ENCODE measurements around the gene HDX.

The HDX gene

DNA sequence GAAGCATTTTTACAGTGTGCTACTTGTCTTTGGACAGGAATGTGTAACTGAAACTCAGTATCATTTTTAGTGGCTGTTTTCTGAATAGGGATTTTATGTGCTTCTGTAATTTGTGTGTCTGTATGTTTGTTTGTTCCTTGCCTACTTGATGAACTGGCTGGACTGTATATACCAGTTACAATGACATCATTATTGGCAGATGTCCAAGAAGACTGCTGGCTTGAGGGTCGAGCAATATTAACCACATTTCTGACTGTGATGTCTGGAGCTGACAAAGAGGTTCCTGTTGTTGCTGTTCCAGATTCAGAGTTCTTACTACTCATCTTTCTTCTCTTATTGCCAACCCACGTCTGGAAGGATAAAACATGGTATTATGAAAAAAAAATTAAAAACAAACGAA, 33.0 kb downstream of the HDX start:
- H3K9me3 ChIP-seq (ENCODE audit: control insufficient read depth, low read length), result no peaks in the 10 kb centered on the region
- no peak for DNase-seq

DNA sequence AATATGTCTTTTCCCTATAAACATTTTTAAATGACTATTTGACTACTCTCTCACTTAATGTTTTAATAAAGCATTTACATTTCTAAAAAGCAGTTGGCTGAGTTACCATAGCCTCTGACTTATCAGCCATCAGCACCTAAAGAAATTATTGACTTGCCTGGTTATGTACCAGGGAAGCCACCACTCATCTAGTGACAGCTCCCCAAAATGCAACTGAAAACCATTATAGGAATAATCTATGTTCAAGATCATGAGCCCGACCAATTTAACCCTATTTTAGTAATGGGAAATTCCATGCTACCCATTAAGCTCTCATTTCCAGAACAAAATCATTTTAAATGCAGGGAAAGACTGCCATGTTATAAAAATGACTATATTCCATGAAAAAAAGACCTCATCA, 34.4 kb downstream of the HDX start:
- Histone ChIP-seq H3K4me1 (ENCODE audit: control insufficient read depth, insufficient read depth, low read length, poor library complexity, severe bottlenecking) (no peaks in the 10 kb centered on the region), H3K27ac (ENCODE audit: insufficient read depth, low read length, poor library complexity, severe bottlenecking) (no peak overlapping the region), H3K4me3 (ENCODE audit: insufficient read depth, low read depth, low read length, poor library complexity, severe bottlenecking) (no peak overlapping the region), H3K27me3 (replicated peaks; ENCODE audit: control insufficient read depth, insufficient read depth, low read length, poor library complexity, severe bottlenecking) (no peaks in the 10 kb centered on the region), H3K36me3 (ENCODE audit: control insufficient read depth, insufficient read depth, low read length) (no peaks in the 10 kb centered on the region), H3K9me3 (ENCODE audit: control insufficient read depth, low read length) (no peaks in the 10 kb centered on the region)
- no peak for DNase-seq

More for the DNA sequence above, 33.0 kb downstream of the HDX start:
- H3K36me3 ChIP-seq (ENCODE audit: control insufficient read depth, insufficient read depth, low read length), result no peaks in the 10 kb centered on the region
- no peaks in the 10 kb centered on the region for H3K27me3 ChIP-seq (replicated peaks; ENCODE audit: control insufficient read depth, insufficient read depth, low read length, poor library complexity, severe bottlenecking)
- H3K27ac ChIP-seq (ENCODE audit: insufficient read depth, low read length, poor library complexity, severe bottlenecking), result no peak overlapping the region
- no peak overlapping the region for H3K4me3 ChIP-seq (ENCODE audit: insufficient read depth, low read depth, low read length, poor library complexity, severe bottlenecking)
- H3K4me1 ChIP-seq (ENCODE audit: control insufficient read depth, insufficient read depth, low read length, poor library complexity, severe bottlenecking), result no peaks in the 10 kb centered on the region

DNA sequence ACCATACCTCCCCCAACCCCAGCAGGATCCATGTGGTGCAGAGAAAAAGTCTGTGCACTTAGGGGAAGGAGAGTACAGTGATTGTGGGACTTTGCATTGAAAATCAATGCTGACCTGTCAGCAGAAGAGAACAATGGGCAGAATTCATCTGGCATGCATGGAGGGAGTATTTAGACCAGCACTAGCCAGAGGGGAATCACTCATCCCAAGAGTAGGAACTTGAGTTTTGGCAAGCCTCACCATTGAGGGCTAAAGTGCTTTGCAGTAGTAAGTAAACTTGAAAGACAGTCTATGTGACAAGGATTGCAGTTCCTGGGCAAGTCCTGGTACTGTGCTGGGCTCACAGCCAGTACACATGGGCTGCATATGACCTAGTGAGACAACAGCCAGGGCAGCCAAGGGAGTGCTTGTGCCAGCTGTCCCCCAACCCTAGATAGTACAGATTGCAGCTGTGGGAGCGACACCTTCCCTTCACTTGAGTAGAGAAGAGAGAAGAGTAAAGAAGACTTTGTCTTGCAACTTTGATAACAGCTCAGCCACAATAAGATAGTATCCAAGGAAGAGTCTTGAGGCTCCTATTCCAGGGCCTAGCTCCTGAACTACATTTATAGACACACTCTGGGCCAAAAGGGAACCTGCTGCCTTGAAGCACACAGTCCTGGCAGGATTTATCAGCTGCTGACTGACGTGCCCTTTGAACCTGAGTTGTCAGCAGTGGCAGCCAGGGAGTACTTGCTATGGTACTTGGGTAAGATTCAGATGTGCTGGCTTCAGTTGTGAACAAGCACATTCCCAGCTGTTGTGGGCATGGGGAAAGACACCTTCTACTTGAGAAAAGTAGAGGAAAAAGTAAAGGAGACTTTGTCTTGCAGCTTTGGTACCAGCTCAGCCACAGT, 48.7 kb downstream of the HDX start:
- no peak for DNase-seq
- Histone ChIP-seq H3K27me3 (replicated peaks; ENCODE audit: control insufficient read depth, insufficient read depth, low read length, poor library complexity, severe bottlenecking) (no peaks in the 10 kb centered on the region), H3K4me1 (ENCODE audit: control insufficient read depth, insufficient read depth, low read length, poor library complexity, severe bottlenecking) (no peaks in the 10 kb centered on the region), H3K27ac (ENCODE audit: insufficient read depth, low read length, poor library complexity, severe bottlenecking) (no peak overlapping the region), H3K4me3 (ENCODE audit: insufficient read depth, low read depth, low read length, poor library complexity, severe bottlenecking) (no peak overlapping the region), H3K9me3 (ENCODE audit: control insufficient read depth, low read length) (no peaks in the 10 kb centered on the region), H3K36me3 (ENCODE audit: control insufficient read depth, insufficient read depth, low read length) (no peaks in the 10 kb centered on the region)

DNA sequence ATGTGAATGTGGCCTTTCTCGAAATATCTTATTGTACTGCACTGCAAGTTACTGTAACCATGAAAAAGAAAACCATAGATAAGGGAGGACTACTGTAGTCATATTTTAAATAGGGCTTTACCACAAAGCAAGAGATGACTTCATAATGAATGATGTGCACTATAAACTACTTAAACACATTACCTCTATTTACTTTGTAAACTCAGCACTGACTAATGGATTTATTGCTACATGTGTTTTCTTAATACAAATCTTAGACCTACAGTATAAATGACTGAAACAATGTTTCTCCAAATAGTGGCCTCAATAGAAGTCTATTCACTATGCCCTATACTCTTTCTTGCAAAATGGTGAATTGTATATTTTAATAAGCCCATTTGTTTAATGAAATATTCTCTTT, 61.1 kb downstream of the HDX start:
- H3K27me3 ChIP-seq (replicated peaks; ENCODE audit: control insufficient read depth, insufficient read depth, low read length, poor library complexity, severe bottlenecking), result no peaks in the 10 kb centered on the region
- H3K9me3 ChIP-seq (ENCODE audit: control insufficient read depth, low read length), result no peaks in the 10 kb centered on the region
- H3K27ac ChIP-seq (ENCODE audit: insufficient read depth, low read length, poor library complexity, severe bottlenecking), result no peak overlapping the region
- no peak for DNase-seq
- no peaks in the 10 kb centered on the region for H3K36me3 ChIP-seq (ENCODE audit: control insufficient read depth, insufficient read depth, low read length)
- no peak overlapping the region for H3K4me3 ChIP-seq (ENCODE audit: insufficient read depth, low read depth, low read length, poor library complexity, severe bottlenecking)
- no peaks in the 10 kb centered on the region for H3K4me1 ChIP-seq (ENCODE audit: control insufficient read depth, insufficient read depth, low read length, poor library complexity, severe bottlenecking)

DNA sequence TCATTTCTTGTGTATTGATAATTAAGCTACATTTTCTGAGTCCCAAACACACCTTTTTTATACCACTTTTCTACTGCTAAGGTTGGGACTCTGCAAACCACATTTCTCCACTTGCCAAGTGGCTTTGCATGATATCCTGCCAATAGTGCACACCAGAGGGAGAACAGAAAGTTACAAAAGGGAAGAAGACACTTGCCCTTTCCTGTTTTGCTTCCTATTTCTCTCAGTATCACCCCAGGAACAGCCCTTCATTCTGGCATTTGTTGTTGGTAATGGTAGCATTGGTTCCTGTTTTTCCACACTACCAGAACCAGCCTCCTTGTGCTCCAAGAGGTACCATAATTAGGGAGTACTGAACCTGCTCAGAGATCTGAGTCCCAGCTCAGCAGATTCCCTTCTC, 87.1 kb downstream of the HDX start:
- H3K9me3 ChIP-seq (ENCODE audit: control insufficient read depth, low read length), result no peaks in the 10 kb centered on the region

DNA sequence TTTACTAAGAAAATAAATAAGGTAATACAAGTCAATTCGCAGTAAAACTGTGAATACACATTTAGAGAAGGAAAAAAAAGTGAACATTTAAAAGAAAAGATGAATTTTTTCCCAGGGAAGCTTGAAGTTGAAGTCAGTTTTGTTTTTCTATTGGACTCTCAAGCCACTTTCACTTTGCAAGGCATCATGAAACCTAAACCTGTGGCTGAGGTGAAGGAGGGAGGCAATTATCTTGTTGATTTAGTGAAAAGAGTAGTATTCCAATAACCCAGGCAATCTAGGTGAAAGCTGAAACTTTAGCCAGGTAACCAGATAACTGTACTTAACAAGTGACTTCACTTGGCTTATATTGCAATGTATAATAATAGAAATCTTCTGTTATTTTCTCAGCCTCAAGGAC, 138.6 kb downstream of the HDX start:
- H3K27me3 ChIP-seq (replicated peaks; ENCODE audit: control insufficient read depth, insufficient read depth, low read length, poor library complexity, severe bottlenecking), result no peaks in the 10 kb centered on the region
- no peak for DNase-seq
- H3K27ac ChIP-seq (ENCODE audit: insufficient read depth, low read length, poor library complexity, severe bottlenecking), result no peak overlapping the region
- H3K36me3 ChIP-seq (ENCODE audit: control insufficient read depth, insufficient read depth, low read length), result no peaks in the 10 kb centered on the region
- H3K4me1 ChIP-seq (ENCODE audit: control insufficient read depth, insufficient read depth, low read length, poor library complexity, severe bottlenecking), result no peaks in the 10 kb centered on the region
- H3K9me3 ChIP-seq (ENCODE audit: control insufficient read depth, low read length), result no peaks in the 10 kb centered on the region
- H3K4me3 ChIP-seq (ENCODE audit: insufficient read depth, low read depth, low read length, poor library complexity, severe bottlenecking), result no peak overlapping the region

More for the DNA sequence above, 87.1 kb downstream of the HDX start:
- Histone ChIP-seq H3K4me3 (ENCODE audit: insufficient read depth, low read depth, low read length, poor library complexity, severe bottlenecking) (no peak overlapping the region), H3K36me3 (ENCODE audit: control insufficient read depth, insufficient read depth, low read length) (no peaks in the 10 kb centered on the region), H3K27ac (ENCODE audit: insufficient read depth, low read length, poor library complexity, severe bottlenecking) (no peak overlapping the region), H3K27me3 (replicated peaks; ENCODE audit: control insufficient read depth, insufficient read depth, low read length, poor library complexity, severe bottlenecking) (no peaks in the 10 kb centered on the region), H3K4me1 (ENCODE audit: control insufficient read depth, insufficient read depth, low read length, poor library complexity, severe bottlenecking) (no peaks in the 10 kb centered on the region)
- no peak for DNase-seq

DNA sequence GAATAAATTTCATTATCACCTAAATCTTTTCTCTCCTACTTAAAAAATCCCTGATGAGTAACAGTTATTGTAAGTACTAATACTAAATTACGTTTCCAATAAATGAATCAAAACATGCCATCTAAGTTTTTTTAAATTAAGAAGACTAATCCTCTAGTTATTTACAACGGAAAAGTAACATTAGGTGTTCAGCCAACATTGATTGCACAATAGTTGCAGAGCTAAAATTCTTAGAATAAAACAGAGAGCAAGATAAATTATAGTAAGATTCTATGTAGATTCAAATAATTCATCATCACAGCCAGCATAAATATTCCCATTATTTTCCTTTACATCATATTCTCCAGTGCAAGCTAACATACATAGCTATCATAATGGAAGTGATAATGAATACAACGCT, 139.2 kb downstream of the HDX start:
- Histone ChIP-seq H3K27ac (ENCODE audit: insufficient read depth, low read length, poor library complexity, severe bottlenecking) (no peak overlapping the region), H3K36me3 (ENCODE audit: control insufficient read depth, insufficient read depth, low read length) (no peaks in the 10 kb centered on the region), H3K27me3 (replicated peaks; ENCODE audit: control insufficient read depth, insufficient read depth, low read length, poor library complexity, severe bottlenecking) (no peaks in the 10 kb centered on the region), H3K4me3 (ENCODE audit: insufficient read depth, low read depth, low read length, poor library complexity, severe bottlenecking) (no peak overlapping the region), H3K9me3 (ENCODE audit: control insufficient read depth, low read length) (no peaks in the 10 kb centered on the region), H3K4me1 (ENCODE audit: control insufficient read depth, insufficient read depth, low read length, poor library complexity, severe bottlenecking) (no peaks in the 10 kb centered on the region)
- no peak for DNase-seq

DNA sequence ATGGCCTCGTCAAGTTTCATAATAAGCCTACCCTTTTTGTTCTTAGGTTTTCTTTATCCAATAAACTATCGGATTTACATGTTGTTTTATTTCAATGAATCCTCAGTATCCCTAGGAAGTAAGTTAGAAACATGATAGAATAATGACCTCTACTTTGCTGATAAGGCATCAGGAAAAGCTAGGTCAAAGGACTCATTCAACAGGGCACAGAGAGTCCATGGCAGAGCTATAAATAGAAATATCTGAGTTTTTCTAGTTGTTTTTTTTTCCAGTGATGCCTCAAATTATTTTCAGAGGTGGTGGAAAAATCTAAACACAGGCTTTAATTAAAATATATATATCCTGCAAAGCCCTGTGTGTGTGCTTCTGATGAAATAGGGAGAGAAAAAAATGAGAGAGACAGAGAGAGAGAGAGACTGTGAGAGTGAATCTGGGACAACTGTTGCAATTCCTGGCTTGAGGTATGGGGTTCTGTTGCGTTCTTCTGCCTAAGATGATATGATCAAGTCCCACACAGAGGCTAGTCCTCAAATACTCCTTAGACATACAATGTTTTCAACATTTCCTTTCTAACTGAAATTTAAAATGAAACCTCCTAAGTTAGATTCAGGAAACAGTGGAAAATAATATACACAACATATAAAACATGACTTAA, 139.9 kb downstream of the HDX start:
- DNase-seq, result no peak
- Histone ChIP-seq H3K27ac (ENCODE audit: insufficient read depth, low read length, poor library complexity, severe bottlenecking) (no peak overlapping the region), H3K4me3 (ENCODE audit: insufficient read depth, low read depth, low read length, poor library complexity, severe bottlenecking) (no peak overlapping the region)

DNA sequence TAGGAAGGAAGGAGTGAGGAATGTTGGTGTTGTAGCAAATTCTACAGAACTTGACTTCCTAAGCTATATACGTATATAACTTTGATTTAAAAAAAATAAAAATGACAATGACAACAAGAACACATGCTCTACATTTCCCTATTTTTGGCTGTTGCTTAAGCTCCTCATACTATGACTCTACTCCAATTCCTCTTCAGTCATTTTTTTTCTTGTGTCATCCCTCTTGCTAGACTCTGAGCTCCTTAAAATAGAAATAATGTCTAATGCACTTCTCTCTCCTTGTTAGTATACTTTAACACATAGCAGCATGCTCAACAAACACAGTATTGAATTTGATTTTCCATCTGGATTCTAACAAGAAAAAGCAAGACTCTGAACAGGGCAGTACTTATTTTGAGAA, 144.0 kb downstream of the HDX start:
- H3K27me3 ChIP-seq (replicated peaks; ENCODE audit: control insufficient read depth, insufficient read depth, low read length, poor library complexity, severe bottlenecking), result no peaks in the 10 kb centered on the region
- no peaks in the 10 kb centered on the region for H3K4me1 ChIP-seq (ENCODE audit: control insufficient read depth, insufficient read depth, low read length, poor library complexity, severe bottlenecking)
- no peak for DNase-seq
- H3K36me3 ChIP-seq (ENCODE audit: control insufficient read depth, insufficient read depth, low read length), result no peaks in the 10 kb centered on the region
- no peaks in the 10 kb centered on the region for H3K9me3 ChIP-seq (ENCODE audit: control insufficient read depth, low read length)
- H3K4me3 ChIP-seq (ENCODE audit: insufficient read depth, low read depth, low read length, poor library complexity, severe bottlenecking), result no peak overlapping the region
- H3K27ac ChIP-seq (ENCODE audit: insufficient read depth, low read length, poor library complexity, severe bottlenecking), result no peak overlapping the region

More for the DNA sequence above, 139.9 kb downstream of the HDX start:
- no peaks in the 10 kb centered on the region for H3K27me3 ChIP-seq (replicated peaks; ENCODE audit: control insufficient read depth, insufficient read depth, low read length, poor library complexity, severe bottlenecking)
- H3K9me3 ChIP-seq (ENCODE audit: control insufficient read depth, low read length), result no peaks in the 10 kb centered on the region
- H3K36me3 ChIP-seq (ENCODE audit: control insufficient read depth, insufficient read depth, low read length), result no peaks in the 10 kb centered on the region
- H3K4me1 ChIP-seq (ENCODE audit: control insufficient read depth, insufficient read depth, low read length, poor library complexity, severe bottlenecking), result no peaks in the 10 kb centered on the region

DNA sequence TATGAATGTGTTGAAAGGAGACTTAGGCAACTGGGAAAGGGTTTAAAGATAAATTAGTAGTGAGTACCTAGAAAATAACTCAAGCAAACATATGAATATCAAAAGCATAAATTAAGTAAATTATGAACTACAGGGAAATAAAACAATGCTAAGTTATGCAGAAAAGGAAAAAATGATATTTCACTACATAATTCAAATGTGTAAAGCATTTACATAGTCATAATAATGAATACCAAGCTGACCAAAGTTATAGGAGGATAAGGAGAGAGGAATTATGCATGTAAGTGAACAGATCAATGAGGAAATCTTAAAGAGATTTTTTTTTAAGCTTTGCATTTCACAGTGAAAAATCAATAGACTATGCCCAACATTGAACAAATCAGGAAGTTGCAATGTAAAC, 145.0 kb downstream of the HDX start:
- Histone ChIP-seq H3K4me1 (ENCODE audit: control insufficient read depth, insufficient read depth, low read length, poor library complexity, severe bottlenecking) (no peaks in the 10 kb centered on the region), H3K27me3 (replicated peaks; ENCODE audit: control insufficient read depth, insufficient read depth, low read length, poor library complexity, severe bottlenecking) (no peaks in the 10 kb centered on the region), H3K36me3 (ENCODE audit: control insufficient read depth, insufficient read depth, low read length) (no peaks in the 10 kb centered on the region), H3K4me3 (ENCODE audit: insufficient read depth, low read depth, low read length, poor library complexity, severe bottlenecking) (no peak overlapping the region), H3K9me3 (ENCODE audit: control insufficient read depth, low read length) (no peaks in the 10 kb centered on the region), H3K27ac (ENCODE audit: insufficient read depth, low read length, poor library complexity, severe bottlenecking) (no peak overlapping the region)
- no peak for DNase-seq

Data from effector memory CD4-positive, alpha-beta T cell (primary cell).